AG08396 (cell line): ENCODE measurements around the gene FNBP1L.
"Not testable (repeated sequence)": the region's sequence is repeated elsewhere in the genome, so short reads cannot be mapped to it uniquely, and the experiment has no call there.

Experiments
- DNase-seq: peaks from one replicate; pipeline ENCODE4 v3.0.0; 2012; ENCODE audit warnings: low spot score, mixed read lengths

Gene FNBP1L

GRCh38 chr1:93532780-93533378 is 85.0 kb downstream of the FNBP1L start:
- DNase-seq = no peak

DNA sequence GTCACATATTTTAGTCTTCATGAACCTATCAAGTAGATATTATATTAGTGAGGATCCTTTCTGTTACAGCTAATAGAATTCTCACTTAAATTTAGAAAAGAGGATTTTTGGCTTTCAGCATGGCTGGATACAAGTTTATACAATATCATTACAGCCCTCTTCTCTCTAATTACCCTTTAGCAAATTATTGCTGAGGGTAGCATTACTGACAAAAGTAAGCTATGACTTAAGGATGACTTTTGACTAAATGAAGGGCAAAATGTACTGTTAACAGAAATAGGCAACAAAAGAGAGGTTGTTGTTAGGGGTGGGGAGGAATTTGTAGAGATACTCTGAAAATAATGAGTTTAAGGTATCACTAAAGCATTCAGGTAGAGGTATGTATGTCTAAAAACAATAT is 85.8 kb downstream of the FNBP1L start:
- DNase-seq = no peak

GRCh38 chr1:93537396-93537795 is 89.5 kb downstream of the FNBP1L start:
- DNase-seq = no peak

DNA sequence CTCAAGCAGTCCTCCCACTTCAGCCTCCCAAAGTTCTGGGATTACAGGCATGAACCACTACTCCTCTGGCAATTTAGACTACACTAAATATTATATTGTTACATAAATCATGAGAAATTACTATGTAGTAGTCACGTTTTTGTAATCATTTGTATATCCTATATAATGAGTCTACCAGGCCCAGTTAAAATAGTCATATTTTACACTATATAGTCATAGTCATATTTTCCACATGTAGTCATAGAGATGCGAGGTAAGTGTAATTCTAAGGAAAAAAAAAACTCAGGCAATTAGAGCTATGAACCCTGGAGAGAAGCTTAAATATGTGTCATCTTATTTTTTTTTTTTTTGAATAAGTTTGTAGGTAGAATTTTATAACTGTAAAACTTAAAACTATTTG is 90.0 kb downstream of the FNBP1L start:
- no peak for DNase-seq

- no peak for DNase-seq
Measured at GRCh38 chr1:93541045-93541444, 93.1 kb downstream of the FNBP1L start.

DNA sequence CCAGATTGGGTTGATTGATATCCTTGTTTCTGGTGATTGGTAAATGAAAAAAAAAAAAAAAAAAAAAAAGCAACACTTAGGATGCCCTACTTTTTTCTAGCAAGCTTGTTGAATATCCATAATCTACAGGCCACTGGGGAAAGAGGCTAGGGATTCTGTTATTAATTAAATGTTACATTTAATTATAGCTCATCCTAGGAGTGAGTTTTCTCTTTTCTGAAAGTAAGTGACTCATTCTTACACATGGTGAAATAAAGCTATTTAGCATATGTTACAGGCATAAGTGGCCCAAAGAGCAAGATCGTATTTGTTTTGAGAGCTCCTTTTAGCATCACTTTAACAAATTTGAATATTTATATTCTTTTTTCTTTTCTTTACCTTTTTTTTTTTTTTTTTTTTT is 94.5 kb downstream of the FNBP1L start:
- no peak for DNase-seq

DNA sequence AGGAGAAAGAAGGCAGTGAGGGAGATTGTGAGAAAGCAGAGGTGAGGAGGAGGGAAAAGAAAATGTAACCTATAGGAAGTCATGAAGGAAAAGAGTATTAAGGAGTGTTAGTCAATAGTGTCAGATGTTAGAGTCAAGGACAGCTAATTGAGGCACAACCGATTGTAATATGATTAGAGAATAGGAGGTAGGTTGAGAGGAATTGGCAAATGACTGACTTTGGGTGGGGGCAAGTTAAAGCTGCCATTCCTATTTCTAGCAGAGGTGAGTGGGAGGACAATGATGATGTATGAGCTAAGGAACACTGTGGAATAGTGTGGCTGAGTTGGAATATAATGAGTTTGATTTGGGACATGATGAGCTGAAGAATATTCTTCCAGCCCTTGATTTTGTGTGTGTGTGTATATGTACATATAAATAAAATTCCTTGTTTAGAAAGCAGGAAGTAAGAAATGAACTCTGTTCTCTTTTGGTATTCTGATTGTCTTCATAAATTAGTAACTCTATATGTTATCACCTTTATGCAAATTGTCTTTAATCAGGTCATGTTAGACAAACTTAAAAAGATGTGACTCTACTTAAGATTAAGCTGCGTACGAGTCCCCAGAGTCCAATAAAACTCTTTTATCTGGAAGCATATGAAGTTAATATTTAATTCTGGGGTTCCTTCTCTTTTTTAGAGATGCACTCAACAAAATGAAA is 98.4 kb downstream of the FNBP1L start:
- no peak for DNase-seq

- DNase-seq = no peak
Measured at GRCh38 chr1:93549131-93549530, 101.2 kb downstream of the FNBP1L start.

GRCh38 chr1:93549811-93550210 is 101.9 kb downstream of the FNBP1L start:
- DNase-seq = no peak

- no peak for DNase-seq
Measured at GRCh38 chr1:93552741-93553455, 105.0 kb downstream of the FNBP1L start.

DNA sequence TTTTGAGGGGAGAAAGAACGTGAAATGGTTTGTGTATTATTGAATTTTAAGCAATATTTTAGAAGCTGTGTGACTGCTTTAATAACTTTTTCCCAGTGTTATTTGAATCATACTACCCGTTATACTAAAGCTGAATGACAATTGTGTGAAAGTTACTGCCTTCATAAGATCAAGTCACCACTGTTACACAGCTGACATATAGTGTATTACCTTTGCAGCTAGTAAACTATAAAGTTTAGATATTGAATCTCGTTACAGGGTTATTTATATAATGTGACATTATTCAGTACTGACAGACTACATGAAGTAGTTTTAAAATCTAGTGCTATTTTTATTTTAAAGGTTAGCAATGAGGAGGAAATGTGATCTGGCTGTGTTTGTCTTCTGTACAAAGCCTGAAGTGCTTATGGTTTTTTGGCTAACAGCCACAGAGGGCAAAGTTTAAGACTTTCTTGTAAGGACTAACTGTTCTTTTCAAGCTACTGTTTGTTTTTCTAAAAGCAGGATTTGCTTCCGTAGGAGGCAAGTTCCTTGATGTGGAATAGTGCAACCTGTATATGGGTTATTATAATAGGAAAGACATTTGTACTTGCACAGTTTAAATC is 106.1 kb downstream of the FNBP1L start:
- DNase-seq = not testable (repeated sequence)

GRCh38 chr1:93554883-93555872 is 107.3 kb downstream of the FNBP1L start:
- no peak for DNase-seq

- DNase-seq = no peak
Measured at GRCh38 chr1:93556291-93556690, 108.4 kb downstream of the FNBP1L start.

GRCh38 chr1:93559045-93559444 is 111.1 kb downstream of the FNBP1L start:
- no peak for DNase-seq

- no peak for DNase-seq
Measured at GRCh38 chr1:93559695-93560094, 111.8 kb downstream of the FNBP1L start.

DNA sequence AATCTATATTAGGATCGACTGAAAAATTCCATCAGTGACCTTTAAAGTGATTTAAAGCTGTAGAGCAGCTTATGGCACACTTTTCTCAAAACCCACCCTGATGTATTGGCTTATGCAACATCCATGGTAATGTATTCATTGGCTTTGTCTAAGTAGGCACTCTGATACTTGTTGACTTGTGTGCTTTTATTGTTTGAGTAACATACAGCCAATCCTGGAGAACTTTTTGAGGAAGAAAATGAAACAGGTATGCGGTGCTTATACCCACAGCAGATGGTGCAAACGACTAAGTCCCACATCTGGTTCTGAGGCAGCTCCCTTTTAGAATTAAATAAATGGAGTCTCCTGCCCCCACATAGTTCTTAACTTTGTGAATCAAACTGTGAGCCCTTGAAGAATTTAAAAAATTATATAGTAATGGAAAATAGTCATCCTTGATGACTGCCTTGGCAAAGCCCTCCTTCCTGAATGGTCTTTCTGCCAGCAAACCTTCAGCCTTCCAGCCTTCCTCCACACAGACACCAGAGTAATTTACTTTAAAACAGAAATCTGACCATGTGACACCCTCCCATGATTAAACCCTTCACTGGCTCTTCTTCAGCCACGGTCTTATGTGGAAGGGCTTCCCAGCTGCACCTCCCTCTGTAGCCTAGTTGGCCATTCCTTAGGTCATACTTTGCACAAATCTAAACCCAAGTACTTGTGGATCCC is 117.7 kb downstream of the FNBP1L start:
- DNase-seq = no peak

DNA sequence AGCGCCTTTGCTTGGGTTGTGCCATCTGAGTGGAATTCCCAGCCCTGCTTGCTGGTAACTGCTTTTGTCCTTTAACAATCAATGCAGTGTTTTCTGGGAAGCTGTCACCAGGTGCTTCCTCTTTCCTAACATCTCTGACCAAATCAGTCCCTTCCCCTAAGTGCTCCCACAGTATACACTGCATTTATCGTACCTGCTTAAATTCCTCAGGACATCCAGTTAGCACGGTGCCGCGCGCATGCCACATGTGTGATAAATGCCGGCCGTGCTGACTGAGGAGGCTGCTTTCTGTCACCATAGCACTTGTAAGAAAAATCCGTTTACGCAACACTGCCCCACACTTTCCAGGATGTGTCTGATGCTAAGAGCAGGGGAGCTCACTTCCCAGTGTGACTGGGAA is 118.3 kb downstream of the FNBP1L start:
- no peak for DNase-seq

- peak; percentile 45 for DNase-seq
Measured at GRCh38 chr1:93567255-93567918, 119.5 kb downstream of the FNBP1L start.

DNA sequence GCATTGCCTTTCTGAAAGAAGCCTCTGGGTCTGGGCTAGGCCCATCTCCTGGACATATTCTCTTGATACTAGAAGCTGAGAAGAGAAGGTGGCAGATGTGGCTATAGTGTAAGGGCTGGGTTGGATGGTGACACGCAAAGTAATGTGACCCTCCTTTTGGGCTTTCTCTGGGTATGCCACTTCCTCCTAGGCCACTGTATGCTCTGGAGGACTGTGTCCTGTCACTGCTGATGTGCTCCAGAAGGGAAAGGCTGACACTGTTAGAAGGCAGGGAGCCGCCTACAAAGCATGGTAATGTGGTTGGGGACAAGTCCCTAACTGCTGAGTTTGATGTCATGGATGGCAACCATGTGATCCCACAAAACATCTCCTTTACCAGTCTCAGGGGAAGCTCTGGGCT is 121.6 kb downstream of the FNBP1L start:
- no peak for DNase-seq

- no peak for DNase-seq
Measured at GRCh38 chr1:93571623-93572310, 123.8 kb downstream of the FNBP1L start.
